H1 (cell line): ENCODE measurements around the gene MXRA7. TPM values are rescaled to one million over a fixed set of nuclear protein-coding genes. Genes with fewer than 3 reads are reported as not detected.

Experiments used
- CTCF ChIA-PET: fragments of 300-600 bp; sonication (Branson Sonifier 250); formaldehyde crosslinking; loops from one replicate; lab custom pipeline; 2021; ENCODE audit not compliant: partially characterized antibody; lab: Charles Lee
- POLR2A ChIA-PET: fragments of 300-600 bp; sonication (Branson Sonifier 250); formaldehyde crosslinking; loops from one replicate; lab custom pipeline; 2021; ENCODE audit warnings: inconsistent platforms; ENCODE audit not compliant: partially characterized antibody; lab: Charles Lee
- DNase-seq, 2 experiments: peaks; one replicate each; pipeline versions ENCODE4 v3.0.0 to v3.0.0-alpha.2; 2010 to 2022; ENCODE audit warnings: low spot score in 2 of 2, low read depth in 1 of 2, mixed read lengths in 1 of 2
- FAIRE-seq: peaks from 2 replicates; lab custom pipeline; 2011; peaks lifted over from hg19 to GRCh38; lab: Jason Lieb, UNC
- H2AFZ ChIP-seq: 2 replicates; pipeline ENCODE4 v1.8.1; 2012; ENCODE audit warnings: low read length, inconsistent platforms
- H2AK5ac ChIP-seq: 2 replicates; pipeline ENCODE4 v1.6.1; 2013; ENCODE audit warnings: low read depth, low read length
- H2BK120ac ChIP-seq: replicated peaks from 2 replicates; pipeline ENCODE3; 2013; ENCODE audit warnings: low read depth, low read length, inconsistent platforms
- H2BK12ac ChIP-seq: 2 replicates; pipeline ENCODE4 v1.6.1; 2013; ENCODE audit warnings: low read depth, low read length
- H2BK15ac ChIP-seq: 2 replicates; pipeline ENCODE4 v1.6.1; 2013; ENCODE audit warnings: low read length
- H2BK20ac ChIP-seq: 2 replicates; pipeline ENCODE4 v1.6.1; 2013; ENCODE audit warnings: low read length
- H2BK5ac ChIP-seq: 2 replicates; pipeline ENCODE4 v1.6.1; 2013; ENCODE audit warnings: low read depth, low read length
- H3K14ac ChIP-seq: 2 replicates; pipeline ENCODE4 v1.6.1; 2013; ENCODE audit warnings: inconsistent platforms; ENCODE audit not compliant: insufficient read length
- H3K18ac ChIP-seq: 2 replicates; pipeline ENCODE4 v1.6.1; 2013; ENCODE audit warnings: low read length; ENCODE audit errors: extremely low read depth
- H3K23ac ChIP-seq: 2 replicates; pipeline ENCODE4 v1.6.1; 2013; ENCODE audit warnings: inconsistent platforms; ENCODE audit not compliant: insufficient read length
- H3K23me2 ChIP-seq: 2 replicates; pipeline ENCODE4 v1.6.1; 2013; ENCODE audit warnings: low read depth, low read length
- H3K27ac ChIP-seq: 2 replicates; pipeline ENCODE4 v1.6.1; 2011; ENCODE audit warnings: low read depth, low read length, inconsistent platforms
- H3K27me3 ChIP-seq, 4 experiments: replicated peaks in 1 of 4; 1 replicate in 1 of 4; 2 replicates in 3 of 4; pipeline versions ENCODE4 v1.6.1 to v1.8.1; 2011 to 2013; ENCODE audit warnings: low read length in 3 of 4, mild to moderate bottlenecking in 3 of 4, inconsistent platforms in 2 of 4, mixed read lengths in 2 of 4, moderate library complexity in 1 of 4; ENCODE audit not compliant: control insufficient read depth in 3 of 4, insufficient read depth in 3 of 4; ENCODE audit errors: extremely low read depth in 1 of 4
- H3K36me3 ChIP-seq, 4 experiments: 2 replicates each; pipeline versions ENCODE4 v1.6.1 to v1.8.1; 2011 to 2013; ENCODE audit warnings: mild to moderate bottlenecking in 4 of 4, low read length in 3 of 4, moderate library complexity in 2 of 4, control low read depth in 1 of 4, inconsistent platforms in 1 of 4; ENCODE audit not compliant: insufficient read depth in 4 of 4, control insufficient read depth in 2 of 4
- H3K4ac ChIP-seq: replicated peaks from 2 replicates; pipeline ENCODE3; 2013; ENCODE audit warnings: low read length, low read depth, mixed read lengths, inconsistent platforms; ENCODE audit not compliant: insufficient read length
- H3K4me1 ChIP-seq, 4 experiments: replicated peaks in 1 of 4; 1 replicate in 1 of 4; 2 replicates in 3 of 4; pipeline versions ENCODE4 v1.6.1 to v1.8.1; 2011 to 2013; ENCODE audit warnings: low read length in 3 of 4, inconsistent platforms in 2 of 4, mixed read lengths in 1 of 4; ENCODE audit not compliant: insufficient read depth in 4 of 4, control insufficient read depth in 3 of 4
- H3K4me2 ChIP-seq, 2 experiments: 2 replicates each; pipeline versions ENCODE4 v1.6.1 to v1.8.1; 2011 to 2013; ENCODE audit warnings: low read depth in 2 of 2, low read length in 2 of 2, control low read depth in 1 of 2, inconsistent platforms in 1 of 2, mild to moderate bottlenecking in 1 of 2; ENCODE audit not compliant: insufficient read depth in 1 of 2
- H3K4me3 ChIP-seq, 4 experiments: fragments of 200-600, 300-600 bp in 1 of 4; sonication (generic), shearing (Covaris generic), sonication (Bioruptor Twin) in 1 of 4; 2 replicates each; pipeline versions ENCODE4 v1.5.1 to v1.8.1; 2011 to 2016; ENCODE audit warnings: low read length in 4 of 4, low read depth in 3 of 4, control low read depth in 2 of 4, inconsistent platforms in 2 of 4, mild to moderate bottlenecking in 2 of 4, mixed read lengths in 1 of 4, moderate library complexity in 1 of 4; ENCODE audit not compliant: insufficient read depth in 2 of 4; ENCODE audit errors: extremely low read depth in 1 of 4
- H3K56ac ChIP-seq: replicated peaks from 2 replicates; pipeline ENCODE3; 2013; ENCODE audit warnings: low read depth, mild to moderate bottlenecking, mixed read lengths, low read length, inconsistent platforms; ENCODE audit not compliant: insufficient read length
- H3K79me1 ChIP-seq: 2 replicates; pipeline ENCODE4 v1.6.1; 2013; ENCODE audit warnings: low read depth, low read length, control low read depth
- H3K79me2 ChIP-seq, 2 experiments: 2 replicates each; pipeline versions ENCODE4 v1.6.1 to v1.8.1; 2012 to 2013; ENCODE audit warnings: low read length in 2 of 2, mild to moderate bottlenecking in 2 of 2, inconsistent platforms in 1 of 2; ENCODE audit not compliant: insufficient read depth in 2 of 2, control insufficient read depth in 1 of 2
- H3K9ac ChIP-seq, 4 experiments: replicated peaks in 1 of 4; 1 replicate in 1 of 4; 2 replicates in 3 of 4; pipeline versions ENCODE4 v1.6.1 to v1.8.1; 2011 to 2013; ENCODE audit warnings: low read depth in 3 of 4, low read length in 3 of 4, control low read depth in 2 of 4, mild to moderate bottlenecking in 2 of 4, moderate library complexity in 2 of 4, inconsistent platforms in 1 of 4; ENCODE audit errors: extremely low read depth in 1 of 4
- H3K9me3 ChIP-seq, 2 experiments: 2 replicates each; pipeline versions ENCODE4 v1.6.1 to v1.8.1; 2012 to 2013; ENCODE audit warnings: mild to moderate bottlenecking in 2 of 2, moderate library complexity in 2 of 2, control low read depth in 1 of 2, inconsistent platforms in 1 of 2, low read depth in 1 of 2, low read length in 1 of 2, mixed read lengths in 1 of 2; ENCODE audit not compliant: insufficient read depth in 2 of 2
- H4K20me1 ChIP-seq, 2 experiments: replicated peaks in 1 of 2; 2 replicates each; pipeline versions ENCODE3 to v1.8.1; 2011 to 2013; ENCODE audit warnings: inconsistent platforms in 2 of 2, low read length in 2 of 2, mild to moderate bottlenecking in 1 of 2; ENCODE audit not compliant: insufficient read depth in 2 of 2, control insufficient read depth in 1 of 2
- H4K5ac ChIP-seq: 2 replicates; pipeline ENCODE4 v1.6.1; 2013; ENCODE audit warnings: low read length, low read depth, mixed read lengths, inconsistent platforms; ENCODE audit not compliant: insufficient read length
- H4K8ac ChIP-seq: 2 replicates; pipeline ENCODE4 v1.8.0; 2013; ENCODE audit warnings: mild to moderate bottlenecking, moderate library complexity, low read length, inconsistent platforms; ENCODE audit not compliant: insufficient read depth; ENCODE audit errors: extremely low read depth
- H4K91ac ChIP-seq: replicated peaks from 2 replicates; pipeline ENCODE3; 2013; ENCODE audit warnings: low read length, mixed read lengths, inconsistent platforms; ENCODE audit not compliant: insufficient read length
- EP300 ChIP-seq, 2 experiments: IDR thresholded peaks; 1 replicate in 1 of 2; 2 replicates in 1 of 2; pipeline ENCODE4 v1.6.1; 2011 to 2012; ENCODE audit warnings: low read depth in 2 of 2, low read length in 2 of 2, mild to moderate bottlenecking in 2 of 2, borderline replicate concordance in 1 of 2, inconsistent platforms in 1 of 2, moderate library complexity in 1 of 2
- GTF2F1 ChIP-seq: IDR thresholded peaks from 2 replicates; pipeline ENCODE4 v1.6.1; 2012; ENCODE audit warnings: low read depth, low read length, improper control_type of control experiment, borderline replicate concordance
- POLR2A ChIP-seq, 2 experiments: IDR thresholded peaks; 1 replicate in 1 of 2; 2 replicates in 1 of 2; pipeline ENCODE4 v1.6.1; 2011; ENCODE audit warnings: low read depth in 2 of 2, low read length in 2 of 2, mild to moderate bottlenecking in 2 of 2; ENCODE audit errors: control extremely low read depth in 1 of 2
- RNF2 ChIP-seq: fragments of 200-900, 300-1000 bp; sonication (generic); IDR thresholded peaks from 2 replicates; pipeline ENCODE4 v1.7.1; 2016; ENCODE audit warnings: borderline replicate concordance, low read depth, mild to moderate bottlenecking, antibody characterized with exemption, low read length; ENCODE audit not compliant: poor library complexity, severe bottlenecking; ENCODE audit errors: missing control alignments
- SP2 ChIP-seq: IDR thresholded peaks from 2 replicates; pipeline ENCODE4 v1.6.1; 2012; ENCODE audit warnings: mild to moderate bottlenecking, low read length, inconsistent platforms
- TBP ChIP-seq: IDR thresholded peaks from 2 replicates; pipeline ENCODE4 v1.6.1; 2011; ENCODE audit warnings: low read depth, low read length, improper control_type of control experiment
- YY1 ChIP-seq: IDR thresholded peaks from 2 replicates; pipeline ENCODE4 v1.6.1; 2011; ENCODE audit warnings: low read depth, mild to moderate bottlenecking, low read length
- ZNF274 ChIP-seq: IDR thresholded peaks from 2 replicates; pipeline ENCODE4 v1.7.0; 2012; ENCODE audit warnings: low read length, borderline replicate concordance; ENCODE audit errors: extremely low read depth
- WGBS, 2 experiments: shearing (Covaris generic) in 1 of 2; methylation state at CpG; one replicate each; pipeline versions ENCODE4 v1.1.6 to v1.1.7; 2013 to 2015; ENCODE audit warnings: low lambda C conversion rate in 2 of 2, mixed read lengths in 2 of 2, inconsistent platforms in 1 of 2, low coverage in 1 of 2, missing lambda C conversion rate in 1 of 2; ENCODE audit not compliant: insufficient replicate concordance in 2 of 2, insufficient coverage in 1 of 2, insufficient read length in 1 of 2; ENCODE audit errors: extremely low coverage in 1 of 2, missing lambda C conversion rate in 1 of 2; 5-methylcytosine and 5-hydroxymethylcytosine counted together
- polyA plus RNA-seq, 7 experiments: library from polyadenylated mRNA; depleted of rRNA in 3 of 7; stranded (reverse) in 5 of 7; unstranded in 2 of 7; fragments of >200 nt in 5 of 7; fragments of 200-250 nt in 2 of 7; gene quantifications; 1 replicate in 5 of 7; 2 replicates in 1 of 7; 4 replicates in 1 of 7; pipeline versions ENCODE4 v1.2.1 to v1.2.3, GENCODE V29; 2011 to 2013; ENCODE audit warnings: missing spikeins in 2 of 7, mixed read lengths in 2 of 7
- total RNA-seq: library from RNA; stranded (reverse); fragmentation: NEBNext Ultra II Directional; extraction: Animal tissue kit (Norgen Biotek cat#: 25700); gene quantifications from 2 replicates; pipeline ENCODE4 v1.2.1, GENCODE V29; 2021

The MXRA7 gene
- total and polyA plus RNA-seq, 2 of the 8 experiments (the other 6 are each of a cell fraction or from before 2014, with no cell fraction given), result 17.8 to 26.6 TPM

GRCh38 chr17:76691379-76692191 is 19.2 kb downstream of the MXRA7 start:
- no peak overlapping the region for H2BK120ac ChIP-seq
- no peaks in the 10 kb centered on the region for H3K23me2 ChIP-seq
- H3K4me1 ChIP-seq, result peaks cover 0 to 9% (median 4%) of the 10 kb centered on the region in 4 experiments; a peak in 6 of 7 replicates
- no peak overlapping the region for H4K8ac ChIP-seq
- no peak overlapping the region for H2BK5ac ChIP-seq
- 88% methylated on average over 14 of the region's 14 CpGs; no CpG with 5 or more reads in 1 of the 2 experiments for WGBS, 2 experiments
- no peak overlapping the region for H3K18ac ChIP-seq
- no peak overlapping the region for H3K9ac ChIP-seq
- H3K4me2 ChIP-seq, result no peak overlapping the region
- no peak overlapping the region for H3K23ac ChIP-seq
- DNase-seq, result no peak
- no peak overlapping the region for H4K5ac ChIP-seq
- FAIRE-seq, result no peak
- H3K9me3 ChIP-seq, result no peaks in the 10 kb centered on the region
- H3K14ac ChIP-seq, result no peak overlapping the region
- no peaks in the 10 kb centered on the region for H3K79me1 ChIP-seq
- no peak overlapping the region for H2BK12ac ChIP-seq
- peak overlapping the region; percentile 5; the same call in 1 of the 2 replicates for H2BK20ac ChIP-seq
- H4K91ac ChIP-seq, result no peak overlapping the region
- no peaks in the 10 kb centered on the region for H3K79me2 ChIP-seq
- H4K20me1 ChIP-seq, result no peaks in the 10 kb centered on the region
- TF ChIP-seq POLR2A (IDR thresholded peaks at IDR 0.05; ENCODE audit: control extremely low read depth in 1 of 2, low read depth in 2 of 2, low read length in 2 of 2), result no peak
- TF ChIP-seq EP300 (IDR thresholded peaks at IDR 0.05; ENCODE audit: borderline replicate concordance in 1 of 2, low read depth in 2 of 2, low read length in 2 of 2), result no peak
- no peak for TF ChIP-seq SP2
- TF ChIP-seq ZNF274, result no peak
- no peak for TF ChIP-seq TBP
- no peak for TF ChIP-seq GTF2F1
- no peak for TF ChIP-seq YY1
- no peak for TF ChIP-seq RNF2
- TF ChIP-seq, all 59 proteins: peak for 0
- ChIA-PET CTCF (interaction anchor here (0.6 to 13.1 kb wide), 6 partner anchors 10 to 134 kb away, joined by 3 to 155 read pairs (median 4); partner anchors contain the start of gene MXRA7), POLR2A (interaction anchor here (1.2 kb wide), 2 partner anchors 17 to 133 kb away, joined by 3 to 4 read pairs; no protein-coding TSS in a partner anchor)
- Histone ChIP-seq H2AFZ (no peak overlapping the region), H3K27ac (no peak overlapping the region), H3K36me3 (no peaks in the 10 kb centered on the region), H3K4ac (no peak overlapping the region), H3K56ac (no peak overlapping the region), H3K4me3 (no peak overlapping the region), H2AK5ac (no peak overlapping the region), H3K27me3 (no peaks in the 10 kb centered on the region; a peak in 1 of 7 replicates), H2BK15ac (no peak overlapping the region)
